Progenitor cell of endocrine pancreas (in vitro differentiated cells): ENCODE measurements around the gene PLCB3. TPM values are rescaled to one million over a fixed set of nuclear protein-coding genes. Genes with fewer than 3 reads are reported as not detected.
A peak's percentile ranks its signal among the peaks of the same experiment; 100 is the strongest.

Experiments
- DNase-seq: peaks from one replicate; pipeline ENCODE4 v3.0.0; 2021; ENCODE audit warnings: low spot score; ENCODE audit not compliant: unreplicated experiment
- H3K27ac Mint-ChIP-seq: 2 replicates; pipeline ENCODE4 v1.8.0; 2021; ENCODE audit warnings: mild to moderate bottlenecking, moderate library complexity, mixed read lengths
- H3K27me3 Mint-ChIP-seq: 2 replicates; pipeline ENCODE4 v1.8.0; 2021; ENCODE audit warnings: mixed read lengths
- H3K36me3 Mint-ChIP-seq: 2 replicates; pipeline ENCODE4 v1.8.0; 2022; ENCODE audit warnings: mixed read lengths; ENCODE audit not compliant: insufficient read depth
- H3K4me1 Mint-ChIP-seq: 2 replicates; pipeline ENCODE4 v1.8.0; 2021; ENCODE audit warnings: low read depth, mixed read lengths
- H3K4me3 Mint-ChIP-seq: 2 replicates; pipeline ENCODE4 v1.8.0; 2021; ENCODE audit warnings: low read depth, mild to moderate bottlenecking, moderate library complexity, mixed read lengths
- H3K9me3 Mint-ChIP-seq: 2 replicates; pipeline ENCODE4 v1.8.0; 2021; ENCODE audit warnings: low read depth, mixed read lengths
- total RNA-seq: library from RNA; stranded (reverse); gene quantifications from 2 replicates; pipeline ENCODE4 v1.2.1, GENCODE V29; 2021
- TF ChIP-seq, protein P1 (sequence below): fragments of 200-600 bp; sonication (generic); IDR thresholded peaks from one replicate; pipeline ENCODE4 v1.5.0; 2021; ENCODE audit warnings: antibody characterized with exemption, mild to moderate bottlenecking; ENCODE audit not compliant: unreplicated experiment

The PLCB3 gene
- total RNA-seq, 1 donor from 2014 or later: 22.6 TPM

DNA sequence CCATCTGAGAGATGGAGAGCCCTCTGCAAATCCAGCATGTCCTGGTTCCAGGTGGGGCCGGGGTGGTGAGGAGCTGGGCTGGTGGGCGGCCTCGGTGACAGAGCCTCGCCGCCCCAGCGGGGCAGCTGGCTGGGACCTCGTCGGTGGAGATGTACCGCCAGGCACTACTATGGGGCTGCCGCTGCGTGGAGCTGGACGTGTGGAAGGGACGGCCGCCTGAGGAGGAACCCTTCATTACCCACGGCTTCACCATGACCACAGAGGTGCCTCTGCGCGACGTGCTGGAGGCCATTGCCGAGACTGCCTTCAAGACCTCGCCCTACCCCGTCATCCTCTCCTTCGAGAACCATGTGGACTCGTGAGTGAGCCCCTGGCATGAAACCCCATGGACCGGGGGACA lies 7.0 kb downstream of the PLCB3 start:
- H3K9me3 Mint-ChIP-seq: no peaks in the 10 kb centered on the region
- no peak overlapping the region for H3K4me3 Mint-ChIP-seq
- H3K36me3 Mint-ChIP-seq: peaks cover 15% of the 10 kb centered on the region
- no peaks in the 10 kb centered on the region for H3K27me3 Mint-ChIP-seq
- DNase-seq: no peak
- H3K27ac Mint-ChIP-seq: no peak overlapping the region
- TF ChIP-seq, protein P1, sequence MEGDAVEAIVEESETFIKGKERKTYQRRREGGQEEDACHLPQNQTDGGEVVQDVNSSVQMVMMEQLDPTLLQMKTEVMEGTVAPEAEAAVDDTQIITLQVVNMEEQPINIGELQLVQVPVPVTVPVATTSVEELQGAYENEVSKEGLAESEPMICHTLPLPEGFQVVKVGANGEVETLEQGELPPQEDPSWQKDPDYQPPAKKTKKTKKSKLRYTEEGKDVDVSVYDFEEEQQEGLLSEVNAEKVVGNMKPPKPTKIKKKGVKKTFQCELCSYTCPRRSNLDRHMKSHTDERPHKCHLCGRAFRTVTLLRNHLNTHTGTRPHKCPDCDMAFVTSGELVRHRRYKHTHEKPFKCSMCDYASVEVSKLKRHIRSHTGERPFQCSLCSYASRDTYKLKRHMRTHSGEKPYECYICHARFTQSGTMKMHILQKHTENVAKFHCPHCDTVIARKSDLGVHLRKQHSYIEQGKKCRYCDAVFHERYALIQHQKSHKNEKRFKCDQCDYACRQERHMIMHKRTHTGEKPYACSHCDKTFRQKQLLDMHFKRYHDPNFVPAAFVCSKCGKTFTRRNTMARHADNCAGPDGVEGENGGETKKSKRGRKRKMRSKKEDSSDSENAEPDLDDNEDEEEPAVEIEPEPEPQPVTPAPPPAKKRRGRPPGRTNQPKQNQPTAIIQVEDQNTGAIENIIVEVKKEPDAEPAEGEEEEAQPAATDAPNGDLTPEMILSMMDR: no peak
- H3K4me1 Mint-ChIP-seq: no peaks in the 10 kb centered on the region

DNA sequence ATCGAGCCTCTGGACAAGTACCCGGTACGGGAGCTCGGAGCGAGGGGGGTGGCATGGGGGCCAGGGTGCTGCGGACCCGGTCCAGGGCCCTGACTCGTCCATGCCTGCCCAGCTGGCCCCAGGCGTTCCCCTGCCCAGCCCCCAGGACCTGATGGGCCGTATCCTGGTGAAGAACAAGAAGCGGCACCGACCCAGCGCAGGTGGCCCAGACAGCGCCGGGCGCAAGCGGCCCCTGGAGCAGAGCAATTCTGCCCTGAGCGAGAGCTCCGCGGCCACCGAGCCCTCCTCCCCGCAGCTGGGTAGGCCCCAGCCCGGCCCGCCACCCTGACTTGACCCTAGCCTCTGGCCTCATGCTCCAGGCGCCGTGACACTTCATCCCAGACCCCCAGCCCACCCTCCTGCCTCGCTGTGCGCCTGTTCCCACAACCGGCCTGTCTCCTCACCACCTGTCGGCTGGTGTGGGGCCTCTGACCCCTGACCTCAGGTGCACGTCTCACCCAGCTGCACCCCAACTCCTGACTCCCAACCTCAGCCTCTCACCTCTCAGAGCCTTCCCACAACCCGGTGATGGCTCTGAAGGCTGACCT lies 7.7 kb downstream of the PLCB3 start:
- no peaks in the 10 kb centered on the region for H3K9me3 Mint-ChIP-seq
- TF ChIP-seq, protein P1: no peak
- DNase-seq: no peak
- H3K4me1 Mint-ChIP-seq: no peaks in the 10 kb centered on the region
- H3K36me3 Mint-ChIP-seq: peaks cover 15% of the 10 kb centered on the region
- H3K27me3 Mint-ChIP-seq: no peaks in the 10 kb centered on the region
- peak overlapping the region; percentile 59 for H3K27ac Mint-ChIP-seq
- no peak overlapping the region for H3K4me3 Mint-ChIP-seq

DNA sequence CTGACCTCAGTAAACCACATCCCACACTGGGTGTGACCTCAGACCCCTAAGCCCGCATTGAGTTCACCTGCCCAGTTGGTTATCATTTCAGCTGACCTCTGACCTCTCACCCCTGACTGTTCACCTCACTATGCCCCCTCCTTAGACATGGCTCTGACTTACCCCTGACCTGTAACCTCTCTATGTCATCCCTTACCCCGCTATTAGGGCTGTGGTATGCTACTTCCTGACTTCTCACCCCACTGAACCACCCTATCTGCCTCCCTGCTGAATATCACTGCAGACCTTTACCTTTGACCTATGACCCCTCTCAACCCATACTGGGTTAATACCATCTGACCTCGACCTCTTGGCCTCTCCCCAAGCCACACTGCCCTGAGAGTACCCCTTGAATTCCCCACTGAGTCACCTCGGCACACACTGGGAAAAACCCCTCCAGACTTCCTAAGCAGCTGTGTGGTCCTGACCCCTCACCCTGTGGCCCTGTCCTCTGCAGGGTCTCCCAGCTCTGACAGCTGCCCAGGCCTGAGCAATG lies 8.3 kb downstream of the PLCB3 start:
- DNase-seq: no peak
- TF ChIP-seq, protein P1: no peak
- no peaks in the 10 kb centered on the region for H3K9me3 Mint-ChIP-seq
- H3K27ac Mint-ChIP-seq: peak overlapping the region; percentile 59
- H3K4me1 Mint-ChIP-seq: no peaks in the 10 kb centered on the region
- H3K4me3 Mint-ChIP-seq: no peak overlapping the region
- H3K27me3 Mint-ChIP-seq: no peaks in the 10 kb centered on the region
- peaks cover 15% of the 10 kb centered on the region for H3K36me3 Mint-ChIP-seq

DNA sequence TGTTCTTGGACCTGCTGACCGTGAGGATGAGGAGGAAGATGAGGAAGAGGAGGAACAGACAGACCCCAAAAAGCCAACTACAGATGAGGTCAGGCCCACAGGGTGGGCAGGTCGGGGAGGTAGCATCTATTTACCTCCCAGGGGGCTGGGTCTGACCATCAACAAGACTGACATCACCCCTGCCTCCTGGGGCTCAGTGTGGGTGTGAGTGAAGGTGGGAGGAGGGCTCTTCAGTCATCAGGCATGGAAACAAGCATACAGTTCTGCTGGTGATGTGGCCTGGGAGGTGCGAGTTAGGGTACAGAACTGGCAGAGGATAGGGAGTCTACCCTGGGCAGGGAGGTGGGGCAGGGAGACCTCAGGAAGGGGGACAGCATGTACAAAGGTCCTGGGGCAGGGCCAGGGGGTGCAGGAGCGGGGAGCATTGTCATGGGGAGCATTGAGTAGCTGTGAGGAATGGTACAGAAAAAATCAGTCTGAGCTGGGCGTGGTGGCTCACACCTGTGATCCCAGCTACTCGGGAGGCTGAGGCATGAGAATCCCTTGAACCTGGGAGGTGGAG lies 8.9 kb downstream of the PLCB3 start:
- TF ChIP-seq, protein P1: no peak
- Mint-ChIP-seq H3K27me3 (no peaks in the 10 kb centered on the region), H3K4me1 (no peaks in the 10 kb centered on the region), H3K4me3 (no peak overlapping the region), H3K27ac (no peak overlapping the region), H3K9me3 (no peaks in the 10 kb centered on the region), H3K36me3 (peaks cover 15% of the 10 kb centered on the region)
- DNase-seq: no peak

DNA sequence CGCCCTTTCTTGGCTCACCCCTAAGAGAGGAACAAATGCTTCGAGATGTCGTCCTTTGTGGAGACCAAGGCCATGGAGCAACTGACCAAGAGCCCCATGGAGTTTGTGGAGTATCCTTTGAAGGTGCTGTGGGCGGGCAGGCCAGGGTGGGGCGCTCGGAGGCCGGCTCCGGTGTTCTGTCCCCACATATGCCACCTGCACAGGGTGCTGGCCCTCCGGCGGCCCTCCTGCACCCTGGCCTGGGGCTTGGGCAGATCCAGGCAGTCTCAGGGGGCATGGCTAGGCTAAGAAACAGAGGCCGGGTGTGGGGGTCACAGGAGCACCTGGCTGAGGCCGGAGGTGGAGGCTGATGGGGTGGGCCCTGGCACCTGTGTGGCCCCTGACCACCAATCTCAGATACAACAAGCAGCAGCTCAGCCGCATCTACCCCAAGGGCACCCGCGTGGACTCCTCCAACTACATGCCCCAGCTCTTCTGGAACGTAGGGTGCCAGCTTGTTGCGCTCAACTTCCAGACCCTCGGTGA lies 10.3 kb downstream of the PLCB3 start:
- Mint-ChIP-seq H3K27me3 (no peaks in the 10 kb centered on the region), H3K27ac (no peak overlapping the region), H3K4me1 (no peaks in the 10 kb centered on the region), H3K9me3 (no peaks in the 10 kb centered on the region), H3K4me3 (no peak overlapping the region), H3K36me3 (peaks cover 17% of the 10 kb centered on the region)
- TF ChIP-seq, protein P1: no peak
- DNase-seq: no peak
